ENCODE data around the gene CIZ1. TPM values are rescaled to one million over a fixed set of nuclear protein-coding genes. Genes with fewer than 3 reads are reported as not detected.

Gene CIZ1
- total and polyA plus RNA-seq, 10 of the 15 experiments (the other 5 are each of a cell fraction or from before 2014, with no cell fraction given), result 1.8 to 91.6 (median 35.4) TPM

- TF ChIP-seq ZBTB4 (CRISPR knock-in tag; IDR thresholded peaks at IDR 0.05) (no peak), NR2F1 (conservative IDR thresholded peaks at IDR 0.05) (no peak), ZNF687 (IDR thresholded peaks at IDR 0.05) (no peak)
These were observed 69.9 kb downstream of the CIZ1 start (continued) for GRCh38 chr9:128121466-128121810.

- H3K27me3 ChIP-seq (replicated peaks in 1 of 2; ENCODE audit: control insufficient read depth in 2 of 2, insufficient read depth in 2 of 2, low read length in 1 of 2), result no peaks in the 10 kb centered on the region
- FAIRE-seq (no peak), DNase-seq (ENCODE audit: low read depth, low spot score) (no peak), ATAC-seq (no peak)
- H3K4me3 ChIP-seq, result no peak overlapping the region
- H2AFZ ChIP-seq (ENCODE audit: control insufficient read depth, low read depth, low read length), result no peak overlapping the region
- TSS peak; percentile 7 for BruUV-seq (replicated peaks)
- ChIA-PET SMC1A (ENCODE audit: uncharacterized antibody, unreplicated experiment) (no interaction called here), RAD21 (ENCODE audit: unreplicated experiment) (no interaction called here), POLR2A (no interaction called here), CTCF (no interaction called here)
- no peak for TF ChIP-seq ZNF687 (IDR thresholded peaks at IDR 0.05)
- TF ChIP-seq POLR2A (IDR thresholded peaks at IDR 0.05; ENCODE audit: low read depth, low read length), result 0 out of 2 replicates have a peak, but pooled peaks have one; percentile 14
- H3K4me2 ChIP-seq (ENCODE audit: control insufficient read depth, insufficient read depth), result no peak overlapping the region
- 91% methylated on average over 25 of the region's 29 CpGs for WGBS (ENCODE audit: insufficient coverage, insufficient replicate concordance, low lambda C conversion rate, missing lambda C conversion rate)
- no peak overlapping the region for H3K27ac ChIP-seq (ENCODE audit: control insufficient read depth, insufficient read depth)
- H3K36me3 ChIP-seq (ENCODE audit: control insufficient read depth in 2 of 2, insufficient read depth in 2 of 2, low read length in 1 of 2), result peaks cover 8 to 22% of the 10 kb centered on the region in 2 experiments; a peak in 3 of 4 replicates
- H3K9ac ChIP-seq (ENCODE audit: control insufficient read depth, insufficient read depth, low read length), result no peak overlapping the region
- in situ Hi-C loops (cut with MboI), result no loop called here
- peaks cover 15% of the 10 kb centered on the region for H3K79me2 ChIP-seq (ENCODE audit: control insufficient read depth, insufficient read depth, low read length)
- intact Hi-C loops (cut with micrococcal nuclease; ENCODE audit: unreplicated experiment), result no loop called here
- no peaks in the 10 kb centered on the region for H3K9me3 ChIP-seq (replicated peaks; ENCODE audit: control insufficient read depth, insufficient read depth, low read length)
- H4K20me1 ChIP-seq (ENCODE audit: control insufficient read depth, insufficient read depth), result no peaks in the 10 kb centered on the region
- H3K4me1 ChIP-seq (ENCODE audit: control insufficient read depth, insufficient read depth, low read length), result peaks cover 13% of the 10 kb centered on the region
These were observed 70.5 kb downstream of the CIZ1 start for GRCh38 chr9:128120741-128121465.
